H1 (cell line): ENCODE results near the gene PTPRT. TPM values are rescaled to one million over a fixed set of nuclear protein-coding genes. Genes with fewer than 3 reads are reported as not detected.

Source experiments
- EGR1 ChIP-seq: IDR thresholded peaks from 2 replicates; pipeline ENCODE4 v1.6.1; 2011; ENCODE audit warnings: low read depth, low read length, borderline replicate concordance
- FOSL1 ChIP-seq: IDR thresholded peaks from 2 replicates; pipeline ENCODE4 v1.6.1; 2011; ENCODE audit warnings: mild to moderate bottlenecking, low read depth, low read length, moderate library complexity; ENCODE audit not compliant: insufficient read depth
- polyA plus RNA-seq, 7 experiments: library from polyadenylated mRNA; depleted of rRNA in 3 of 7; stranded (reverse) in 5 of 7; unstranded in 2 of 7; fragments of >200 nt in 5 of 7; fragments of 200-250 nt in 2 of 7; gene quantifications; 1 replicate in 5 of 7; 2 replicates in 1 of 7; 4 replicates in 1 of 7; pipeline versions ENCODE4 v1.2.1 to v1.2.3, GENCODE V29; 2011 to 2013; ENCODE audit warnings: missing spikeins in 2 of 7, mixed read lengths in 2 of 7
- total RNA-seq: library from RNA; stranded (reverse); fragmentation: NEBNext Ultra II Directional; extraction: Animal tissue kit (Norgen Biotek cat#: 25700); gene quantifications from 2 replicates; pipeline ENCODE4 v1.2.1, GENCODE V29; 2021

PTPRT gene
- total and polyA plus RNA-seq, 2 of the 8 experiments (the other 6 are each of a cell fraction or from before 2014, with no cell fraction given): 0.33 to 1.8 TPM

- TF ChIP-seq EGR1 (no peak), FOSL1 (no peak)
These were observed 97.2 kb downstream of the PTPRT start (continued) for GRCh38 chr20:43092386-43093088.
